Vagina (tissue), 2 donors: ENCODE measurements around the gene RNU6-9. TPM values are rescaled to one million over a fixed set of nuclear protein-coding genes. Genes with fewer than 3 reads are reported as not detected.

ENCODE experiments used
- DNase-seq, 2 donors: peaks; one replicate each; pipeline ENCODE4 v3.0.0-alpha.2; 2017; ENCODE audit errors: extremely low spot score in 2 of 2
- H3K27ac ChIP-seq: fragments of 200-600 bp; sonication (generic); one replicate; pipeline ENCODE4 v1.5.1; 2019
- H3K27me3 ChIP-seq: fragments of 200-600 bp; sonication (generic); one replicate; pipeline ENCODE4 v1.5.1; 2019
- H3K36me3 ChIP-seq, 2 donors: fragments of 200-600 bp; sonication (generic); one replicate each; pipeline ENCODE4 v1.5.1; 2017 to 2019
- H3K4me1 ChIP-seq: fragments of 200-600 bp; sonication (generic); one replicate; pipeline ENCODE4 v1.5.1; 2019
- H3K4me3 ChIP-seq, 2 donors: fragments of 200-600 bp; sonication (generic); 1 replicate in 1 of 2; 2 replicates in 1 of 2; pipeline ENCODE4 v1.5.1; 2016 to 2019
- H3K9me3 ChIP-seq: fragments of 200-600 bp; sonication (generic); one replicate; pipeline ENCODE4 v1.5.1; 2019
- POLR2A ChIP-seq, 2 donors: fragments of 450-650 bp; IDR thresholded peaks; one replicate each; pipeline ENCODE4 v1.6.1; 2017; ENCODE audit warnings: antibody characterized with exemption in 2 of 2, mild to moderate bottlenecking in 2 of 2, moderate library complexity in 2 of 2
- POLR2AphosphoS5 ChIP-seq, 2 donors: sonication (generic); formaldehyde crosslinking; IDR thresholded peaks; one replicate each; pipeline ENCODE4 v1.9.0; 2017; ENCODE audit warnings: antibody characterized with exemption in 2 of 2, mild to moderate bottlenecking in 2 of 2, low read depth in 1 of 2; ENCODE audit not compliant: insufficient read depth in 1 of 2
- intact Hi-C: fragments of 100-400 bp; cut with DNase I; formaldehyde crosslinking; loops from one replicate; pipeline ENCODE4 v1.15.1; 2023
- total RNA-seq: library from RNA; depleted of rRNA; stranded (reverse); fragments of >200 nt; gene quantifications from one replicate; pipeline ENCODE4 v1.2.3, GENCODE V29; 2016
- TF ChIP-seq, protein P1 (sequence below), 3 experiments: fragments of 450-650 bp in 2 of 3; fragments of 200-600 bp in 1 of 3; sonication (generic) in 1 of 3; IDR thresholded peaks; one replicate each; pipeline ENCODE4 v1.5.1; 2017 to 2019; ENCODE audit warnings: antibody characterized with exemption in 3 of 3, mild to moderate bottlenecking in 2 of 3, moderate library complexity in 2 of 3

RNU6-9 gene
- total RNA-seq, 1 donor from 2014 or later = not detected

DNA sequence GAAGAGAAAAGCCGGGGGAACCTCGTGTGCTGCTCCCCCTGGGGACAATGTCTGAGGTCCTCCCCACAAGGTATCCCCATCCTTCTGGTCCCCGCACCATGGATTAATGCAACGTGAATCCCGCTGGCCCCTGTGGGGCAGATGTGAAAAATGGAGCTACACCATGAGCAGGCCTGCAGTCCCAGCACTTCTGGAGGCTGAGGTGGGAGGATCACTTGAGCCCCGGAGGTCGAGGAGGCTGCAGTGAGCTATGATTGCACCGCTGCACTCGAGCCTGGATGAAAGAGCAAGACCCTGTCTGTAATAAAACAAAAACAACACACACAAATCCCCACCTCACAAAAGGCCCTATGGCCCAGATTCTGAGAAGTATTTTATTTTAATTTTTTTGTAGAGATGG is 35.0 kb upstream of the RNU6-9 start:
- no peak for DNase-seq
- intact Hi-C loops = loop anchor here (5.0 kb wide), 1 partner anchor 64 kb away; no protein-coding TSS in a partner anchor
- TF ChIP-seq POLR2AphosphoS5 (IDR thresholded peaks at IDR 0.05; ENCODE audit: insufficient read depth in 1 of 2, low read depth in 1 of 2) (no peak), POLR2A (IDR thresholded peaks at IDR 0.05) (no peak)
- TF ChIP-seq, protein P1, sequence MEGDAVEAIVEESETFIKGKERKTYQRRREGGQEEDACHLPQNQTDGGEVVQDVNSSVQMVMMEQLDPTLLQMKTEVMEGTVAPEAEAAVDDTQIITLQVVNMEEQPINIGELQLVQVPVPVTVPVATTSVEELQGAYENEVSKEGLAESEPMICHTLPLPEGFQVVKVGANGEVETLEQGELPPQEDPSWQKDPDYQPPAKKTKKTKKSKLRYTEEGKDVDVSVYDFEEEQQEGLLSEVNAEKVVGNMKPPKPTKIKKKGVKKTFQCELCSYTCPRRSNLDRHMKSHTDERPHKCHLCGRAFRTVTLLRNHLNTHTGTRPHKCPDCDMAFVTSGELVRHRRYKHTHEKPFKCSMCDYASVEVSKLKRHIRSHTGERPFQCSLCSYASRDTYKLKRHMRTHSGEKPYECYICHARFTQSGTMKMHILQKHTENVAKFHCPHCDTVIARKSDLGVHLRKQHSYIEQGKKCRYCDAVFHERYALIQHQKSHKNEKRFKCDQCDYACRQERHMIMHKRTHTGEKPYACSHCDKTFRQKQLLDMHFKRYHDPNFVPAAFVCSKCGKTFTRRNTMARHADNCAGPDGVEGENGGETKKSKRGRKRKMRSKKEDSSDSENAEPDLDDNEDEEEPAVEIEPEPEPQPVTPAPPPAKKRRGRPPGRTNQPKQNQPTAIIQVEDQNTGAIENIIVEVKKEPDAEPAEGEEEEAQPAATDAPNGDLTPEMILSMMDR (IDR thresholded peaks at IDR 0.05) = no peak
- Histone ChIP-seq H3K4me1 (peaks cover 46% of the 10 kb centered on the region), H3K4me3 (no peak overlapping the region), H3K36me3 (no peaks in the 10 kb centered on the region), H3K9me3 (no peaks in the 10 kb centered on the region), H3K27me3 (no peaks in the 10 kb centered on the region), H3K27ac (peak overlapping the region; percentile 92)

DNA sequence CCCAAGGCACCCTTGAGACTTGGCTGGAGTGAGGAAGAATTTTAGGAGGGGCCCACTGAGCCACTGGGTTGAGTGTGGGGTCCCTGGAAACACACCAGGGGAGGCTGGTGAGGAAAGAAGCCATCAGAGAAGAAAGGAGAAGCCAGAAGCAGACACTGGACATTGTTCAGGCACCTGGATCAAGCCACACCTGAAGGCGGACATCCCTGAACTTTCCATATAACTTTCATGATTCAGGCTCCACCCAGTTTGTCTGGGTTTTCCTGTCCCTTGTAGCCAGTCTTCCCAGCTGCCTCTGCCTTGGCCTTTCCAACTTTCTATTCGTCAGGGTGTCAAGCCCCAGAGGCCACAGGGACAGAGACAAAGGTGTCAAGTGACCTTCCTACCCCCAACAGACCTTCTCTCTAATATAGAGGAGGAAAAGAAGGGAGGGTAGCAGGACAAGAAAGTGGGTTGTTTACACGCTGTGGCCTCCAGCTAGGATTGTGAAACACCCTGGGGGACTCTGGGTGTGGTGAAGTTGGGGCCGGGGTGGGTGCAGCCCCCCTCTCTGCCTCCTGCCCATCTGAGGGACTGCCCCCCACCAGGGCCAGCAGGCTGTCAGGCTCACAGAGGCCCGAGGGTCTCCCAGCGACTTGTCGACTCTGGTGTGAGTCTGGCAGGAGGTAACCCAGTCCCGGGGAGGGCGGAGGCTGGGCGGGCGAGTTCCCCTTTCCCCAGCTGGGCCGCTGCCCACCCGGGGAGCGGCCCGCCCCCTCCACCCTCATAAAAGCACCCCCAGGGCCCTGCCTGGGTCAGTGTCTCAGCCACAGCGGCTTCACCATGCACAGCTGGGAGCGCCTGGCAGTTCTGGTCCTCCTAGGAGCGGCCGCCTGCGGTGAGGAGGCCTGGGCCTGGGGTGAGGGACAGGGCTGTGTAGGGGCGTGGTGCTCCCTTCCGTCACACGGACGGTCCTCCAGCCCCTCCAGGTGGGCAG is 34.1 kb upstream of the RNU6-9 start, which contains the start of gene CFD:
TSS of gene CFD (plus strand) at position 797 of the 976 bp plus-strand sequence. CDS start at position 823, 26 bp downstream.
- H3K27me3 ChIP-seq = no peaks in the 10 kb centered on the region
- peak within 1 kb of the TSS; percentile 92 for H3K27ac ChIP-seq
- no peaks in the 10 kb centered on the region for H3K36me3 ChIP-seq
- no peaks in the 10 kb centered on the region for H3K9me3 ChIP-seq
- DNase-seq = no peak
- intact Hi-C loops = loop anchor here (5.0 kb wide), 1 partner anchor 63 kb away; no protein-coding TSS in a partner anchor
- TF ChIP-seq POLR2A (IDR thresholded peaks at IDR 0.05) = peak in 1 of 2 donors; percentile 79
- TF ChIP-seq, protein P1 (IDR thresholded peaks at IDR 0.05) = no peak
- peak in 1 of 2 donors; percentile 92 for TF ChIP-seq POLR2AphosphoS5 (IDR thresholded peaks at IDR 0.05; ENCODE audit: insufficient read depth in 1 of 2, low read depth in 1 of 2)
- peaks cover 48% of the 10 kb centered on the region for H3K4me1 ChIP-seq
- H3K4me3 ChIP-seq = peak within 1 kb of the TSS; percentile 53 to 59

- TF ChIP-seq, protein P1 (IDR thresholded peaks at IDR 0.05) = no peak
- TF ChIP-seq POLR2A (IDR thresholded peaks at IDR 0.05) (no peak), POLR2AphosphoS5 (IDR thresholded peaks at IDR 0.05; ENCODE audit: insufficient read depth in 1 of 2, low read depth in 1 of 2) (no peak)
- peak overlapping the region; percentile 53 to 59 for H3K4me3 ChIP-seq
- no peaks in the 10 kb centered on the region for H3K27me3 ChIP-seq
- H3K4me1 ChIP-seq = peaks cover 48% of the 10 kb centered on the region
- no peaks in the 10 kb centered on the region for H3K9me3 ChIP-seq
- peak overlapping the region; percentile 92 for H3K27ac ChIP-seq
- no peak for DNase-seq
- intact Hi-C loops = loop anchor here (5.0 to 10.0 kb wide), 2 partner anchors 86 to 121 kb away; partner anchors contain the start of gene WDR18
- H3K36me3 ChIP-seq = no peaks in the 10 kb centered on the region
Measured at GRCh38 chr19:861141-861755, 32.0 kb upstream of the RNU6-9 start.

- Histone ChIP-seq H3K4me3 (peak overlapping the region; percentile 53 to 59), H3K27ac (peak overlapping the region; percentile 92), H3K27me3 (no peaks in the 10 kb centered on the region), H3K9me3 (no peaks in the 10 kb centered on the region), H3K36me3 (no peaks in the 10 kb centered on the region), H3K4me1 (peaks cover 48% of the 10 kb centered on the region)
- intact Hi-C loops = loop anchor here (5.0 to 10.0 kb wide), 2 partner anchors 87 to 120 kb away; partner anchors contain the start of gene WDR18
- TF ChIP-seq POLR2A (IDR thresholded peaks at IDR 0.05) (no peak), POLR2AphosphoS5 (IDR thresholded peaks at IDR 0.05; ENCODE audit: insufficient read depth in 1 of 2, low read depth in 1 of 2) (peak in 1 of 2 donors; percentile 16)
- DNase-seq = no peak
Measured at GRCh38 chr19:861756-862580, 31.3 kb upstream of the RNU6-9 start.
